Cardiac muscle cell (in vitro differentiated cells and primary cell): Measurements from ENCODE around the gene DDX19B. TPM values are rescaled to one million over a fixed set of nuclear protein-coding genes. Genes with fewer than 3 reads are reported as not detected.

Experiments
- DNase-seq, 2 donors: peaks; one replicate each; pipeline versions ENCODE4 v3.0.0 to v3.0.0-alpha.2; 2010 to 2017; ENCODE audit warnings: low read depth in 1 of 2, low spot score in 1 of 2
- H3K27ac ChIP-seq: fragments of 200-600 bp; sonication (generic); 2 replicates; pipeline ENCODE4 v1.5.1; 2016
- H3K27me3 ChIP-seq: fragments of 200-600 bp; sonication (generic); 2 replicates; pipeline ENCODE4 v1.6.0; 2016; ENCODE audit warnings: control low read depth
- H3K36me3 ChIP-seq: fragments of 200-600 bp; sonication (generic); 2 replicates; pipeline ENCODE4 v1.5.1; 2016; ENCODE audit warnings: control low read depth
- H3K4me1 ChIP-seq: fragments of 200-600 bp; sonication (generic); 2 replicates; pipeline ENCODE4 v1.8.1; 2017; ENCODE audit warnings: low read depth, mild to moderate bottlenecking, mixed run types
- H3K4me3 ChIP-seq: fragments of 200-600 bp; sonication (generic); 2 replicates; pipeline ENCODE4 v1.5.1; 2016; ENCODE audit warnings: mild to moderate bottlenecking
- H3K9me3 ChIP-seq: fragments of 200-600 bp; sonication (generic); 2 replicates; pipeline ENCODE4 v1.5.1; 2017; ENCODE audit warnings: low read depth, mild to moderate bottlenecking, control low read depth
- polyA plus RNA-seq: library from polyadenylated mRNA; unstranded; fragments of >200 nt; fragmentation: Nextera tagmentation; extraction: Ambion mirVana; gene quantifications from 2 replicates; pipeline ENCODE4 v1.2.1, GENCODE V29; 2016
- total RNA-seq: library from RNA; depleted of rRNA; stranded (reverse); fragments of >200 nt; gene quantifications from 2 replicates; pipeline ENCODE4 v1.2.3, GENCODE V29; 2016
- TF ChIP-seq, protein P1 (sequence below): IDR thresholded peaks from 2 replicates; pipeline ENCODE4 v1.5.1; 2012; ENCODE audit warnings: low read depth, mild to moderate bottlenecking, low read length

DDX19B gene
- total and polyA plus RNA-seq, 2 experiments from 2014 or later: 39.7 to 40.1 TPM

DNA sequence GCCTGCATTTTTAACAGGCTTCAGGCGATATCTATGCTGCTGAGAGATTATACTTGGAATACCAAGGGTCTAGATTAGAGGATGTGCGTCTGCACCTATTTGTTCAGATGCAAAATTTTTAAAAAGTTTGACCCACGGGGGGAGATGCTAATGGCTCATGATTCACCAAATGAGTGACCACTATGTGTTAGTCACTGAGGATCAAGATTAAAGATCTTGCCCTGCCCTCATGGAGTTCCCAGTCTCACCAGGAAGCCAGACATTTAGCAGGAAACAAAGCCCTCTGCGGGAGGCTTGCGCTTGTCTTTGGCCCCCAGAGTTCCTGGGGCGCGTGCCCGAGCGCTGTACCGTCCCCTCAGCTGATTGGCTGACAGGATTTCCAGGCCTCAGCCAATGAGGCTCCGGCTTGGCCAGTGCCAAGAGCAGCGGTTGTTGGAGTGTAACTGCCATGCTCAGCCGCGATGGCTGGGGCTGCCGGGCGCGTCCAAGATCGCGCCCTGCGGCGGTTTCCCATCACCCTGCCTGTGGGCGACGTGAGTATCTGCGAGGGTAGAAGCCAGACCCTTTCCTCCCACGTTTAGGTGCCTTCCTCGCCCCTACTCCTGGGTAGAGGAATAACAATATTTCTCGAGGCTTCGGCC, 4.5 kb upstream of the DDX19B start:
- DNase-seq: no peak
- Histone ChIP-seq H3K36me3 (no peaks in the 10 kb centered on the region), H3K9me3 (no peaks in the 10 kb centered on the region), H3K27me3 (no peaks in the 10 kb centered on the region), H3K27ac (no peak overlapping the region), H3K4me1 (no peaks in the 10 kb centered on the region), H3K4me3 (no peak overlapping the region)
- TF ChIP-seq, protein P1, sequence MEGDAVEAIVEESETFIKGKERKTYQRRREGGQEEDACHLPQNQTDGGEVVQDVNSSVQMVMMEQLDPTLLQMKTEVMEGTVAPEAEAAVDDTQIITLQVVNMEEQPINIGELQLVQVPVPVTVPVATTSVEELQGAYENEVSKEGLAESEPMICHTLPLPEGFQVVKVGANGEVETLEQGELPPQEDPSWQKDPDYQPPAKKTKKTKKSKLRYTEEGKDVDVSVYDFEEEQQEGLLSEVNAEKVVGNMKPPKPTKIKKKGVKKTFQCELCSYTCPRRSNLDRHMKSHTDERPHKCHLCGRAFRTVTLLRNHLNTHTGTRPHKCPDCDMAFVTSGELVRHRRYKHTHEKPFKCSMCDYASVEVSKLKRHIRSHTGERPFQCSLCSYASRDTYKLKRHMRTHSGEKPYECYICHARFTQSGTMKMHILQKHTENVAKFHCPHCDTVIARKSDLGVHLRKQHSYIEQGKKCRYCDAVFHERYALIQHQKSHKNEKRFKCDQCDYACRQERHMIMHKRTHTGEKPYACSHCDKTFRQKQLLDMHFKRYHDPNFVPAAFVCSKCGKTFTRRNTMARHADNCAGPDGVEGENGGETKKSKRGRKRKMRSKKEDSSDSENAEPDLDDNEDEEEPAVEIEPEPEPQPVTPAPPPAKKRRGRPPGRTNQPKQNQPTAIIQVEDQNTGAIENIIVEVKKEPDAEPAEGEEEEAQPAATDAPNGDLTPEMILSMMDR: no peak

- Histone ChIP-seq H3K27me3 (no peaks in the 10 kb centered on the region), H3K4me1 (peaks cover 4% of the 10 kb centered on the region)
- TF ChIP-seq, protein P1: no peak
Observed at GRCh38 chr16:70295634-70296033, 3.4 kb upstream of the DDX19B start.

GRCh38 chr16:70301121-70301520, 2.1 kb downstream of the DDX19B start:
- Histone ChIP-seq H3K9me3 (no peaks in the 10 kb centered on the region), H3K36me3 (no peaks in the 10 kb centered on the region), H3K27ac (no peak overlapping the region), H3K27me3 (no peaks in the 10 kb centered on the region), H3K4me3 (no peak overlapping the region), H3K4me1 (peaks cover 4% of the 10 kb centered on the region)
- DNase-seq: no peak
- TF ChIP-seq, protein P1: no peak

More at GRCh38 chr16:70295634-70296033, 3.4 kb upstream of the DDX19B start:
- no peak for DNase-seq
- Histone ChIP-seq H3K27ac (no peak overlapping the region), H3K36me3 (no peaks in the 10 kb centered on the region), H3K9me3 (no peaks in the 10 kb centered on the region), H3K4me3 (no peak overlapping the region)

DNA sequence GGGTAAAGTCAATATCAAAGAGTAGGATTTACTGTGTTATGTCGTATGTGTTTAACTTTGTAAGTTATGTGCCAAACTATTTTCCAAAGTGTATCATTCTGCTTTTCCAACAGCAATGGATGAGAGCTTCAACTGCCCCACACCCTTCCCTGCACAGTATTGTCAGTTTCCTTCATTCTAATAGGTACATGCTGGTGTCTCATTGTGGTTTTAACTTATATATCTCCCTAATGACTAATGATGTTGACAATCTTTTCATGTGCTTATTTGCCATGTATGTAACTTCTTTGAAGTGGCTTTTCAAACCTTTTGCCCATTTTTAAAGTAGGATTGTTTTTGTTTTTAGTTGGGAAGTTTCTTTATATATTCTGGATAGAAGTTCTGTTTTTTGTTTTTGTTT, 3.8 kb downstream of the DDX19B start:
- no peak for DNase-seq
- Histone ChIP-seq H3K27me3 (no peaks in the 10 kb centered on the region), H3K9me3 (no peaks in the 10 kb centered on the region), H3K4me1 (peaks cover 4% of the 10 kb centered on the region), H3K4me3 (no peak overlapping the region), H3K36me3 (no peaks in the 10 kb centered on the region), H3K27ac (no peak overlapping the region)
- TF ChIP-seq, protein P1: no peak

GRCh38 chr16:70304892-70305448, 6.0 kb downstream of the DDX19B start:
- Histone ChIP-seq H3K4me3 (no peak overlapping the region), H3K27me3 (no peaks in the 10 kb centered on the region), H3K36me3 (no peaks in the 10 kb centered on the region), H3K27ac (peak overlapping the region; percentile 34), H3K9me3 (no peaks in the 10 kb centered on the region), H3K4me1 (peaks cover under 1% of the 10 kb centered on the region)
- TF ChIP-seq, protein P1: no peak
- no peak for DNase-seq
